ENCODE data around the gene TRIM8. TPM values are rescaled to one million over a fixed set of nuclear protein-coding genes. Genes with fewer than 3 reads are reported as not detected.

The TRIM8 gene
- total and polyA plus RNA-seq, 2 experiments from 2014 or later: 37.5 to 108 TPM

GRCh38 chr10:102657451-102657850 lies 13.2 kb downstream of the TRIM8 start:
- no peak overlapping the region for H3K4me2 ChIP-seq (ENCODE audit: unreplicated experiment)
- H3K79me2 ChIP-seq (ENCODE audit: insufficient read depth): peaks cover 48% of the 10 kb centered on the region
- no peak overlapping the region for H3K4me3 ChIP-seq
- H3K4me1 ChIP-seq (ENCODE audit: insufficient read depth): peaks cover 10% of the 10 kb centered on the region; the same call in 1 of the 2 replicates
- 73 to 75% methylated on average over 9 to 11 of the region's 11 CpGs for WGBS, 2 experiments (ENCODE audit: low coverage in 1 of 2, low lambda C conversion rate in 2 of 2, missing lambda C conversion rate in 2 of 2)
- H3K9me2 ChIP-seq (ENCODE audit: insufficient read depth): no peaks in the 10 kb centered on the region
- 0 out of 2 replicates have a peak, but pooled peaks cover 5% of the 10 kb centered on the region for H3F3A ChIP-seq (ENCODE audit: insufficient read depth)
- peaks cover 24% of the 10 kb centered on the region for H3K36me3 ChIP-seq (ENCODE audit: low read depth)
- H2AFZ ChIP-seq: no peak overlapping the region
- no peaks in the 10 kb centered on the region for H3K27me3 ChIP-seq (replicated peaks; ENCODE audit: insufficient read depth)
- H3K27ac ChIP-seq: no peak overlapping the region
- H4K20me1 ChIP-seq (ENCODE audit: insufficient read depth): peaks cover 17% of the 10 kb centered on the region; the same call in 1 of the 2 replicates
- in situ Hi-C loops (cut with MboI): no loop called here
- DNase-seq: no peak
- no peaks in the 10 kb centered on the region for H3K9me3 ChIP-seq (ENCODE audit: low read depth)
- no peak overlapping the region for H3K9ac ChIP-seq
- no peak for TF ChIP-seq EZH2phosphoT487 (IDR thresholded peaks at IDR 0.05; ENCODE audit: insufficient read depth, low read depth)
- TF ChIP-seq EZH2 (IDR thresholded peaks at IDR 0.05; ENCODE audit: insufficient read depth, poor library complexity, severe bottlenecking): no peak

DNA sequence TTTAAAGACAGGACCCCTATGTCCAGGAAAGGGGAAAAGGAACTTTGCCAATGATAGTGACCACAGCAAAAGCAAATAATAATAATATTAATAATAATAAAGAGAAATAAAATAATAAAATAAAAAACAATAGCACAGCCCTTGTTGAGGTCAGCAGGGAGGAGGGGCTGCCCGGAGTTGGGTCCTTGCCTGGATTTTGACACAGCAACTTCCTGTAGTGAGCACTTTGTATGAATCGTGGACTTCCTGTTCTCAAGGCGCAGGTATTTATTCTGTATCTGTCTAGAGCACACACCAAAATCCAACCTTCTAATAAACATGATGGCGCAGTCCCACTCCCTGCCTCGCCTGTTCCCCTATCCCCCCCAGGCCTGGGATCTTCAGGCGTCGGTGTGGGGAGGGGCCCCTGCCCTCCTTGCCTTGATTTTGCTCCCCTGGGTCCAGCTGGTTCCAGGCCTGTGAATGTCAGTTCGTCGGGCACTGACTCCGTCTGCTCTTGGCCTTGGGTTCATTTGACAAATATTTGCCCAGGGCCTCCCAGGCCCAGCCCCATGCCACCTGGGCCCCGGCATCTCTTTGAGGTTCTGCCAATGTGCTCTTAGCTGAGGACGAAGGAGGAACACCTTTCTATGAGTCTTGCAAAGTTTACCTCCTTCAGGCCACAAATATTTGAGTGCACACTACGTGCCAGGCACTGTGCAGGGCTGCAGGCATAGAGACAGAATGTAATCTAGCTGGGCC lies 13.9 kb downstream of the TRIM8 start:
- peaks cover 41% of the 10 kb centered on the region for H3K79me2 ChIP-seq (ENCODE audit: insufficient read depth)
- no peak overlapping the region for H3K27ac ChIP-seq
- H2AFZ ChIP-seq: no peak overlapping the region
- no peak overlapping the region for H3K9ac ChIP-seq
- 0 out of 2 replicates have a peak, but pooled peaks cover under 1% of the 10 kb centered on the region for H3F3A ChIP-seq (ENCODE audit: insufficient read depth)
- WGBS, 2 experiments (ENCODE audit: low coverage in 1 of 2, low lambda C conversion rate in 2 of 2, missing lambda C conversion rate in 2 of 2): 73 to 78% methylated on average over 13 of the region's 13 CpGs
- no peak overlapping the region for H3K4me3 ChIP-seq
- no peak for TF ChIP-seq EZH2phosphoT487 (IDR thresholded peaks at IDR 0.05; ENCODE audit: insufficient read depth, low read depth)
- TF ChIP-seq EZH2 (IDR thresholded peaks at IDR 0.05; ENCODE audit: insufficient read depth, poor library complexity, severe bottlenecking): no peak
- no peaks in the 10 kb centered on the region for H3K9me3 ChIP-seq (ENCODE audit: low read depth)
- H3K27me3 ChIP-seq (replicated peaks; ENCODE audit: insufficient read depth): no peaks in the 10 kb centered on the region
- in situ Hi-C loops (cut with MboI): no loop called here
- H3K36me3 ChIP-seq (ENCODE audit: low read depth): peaks cover 21% of the 10 kb centered on the region
- peaks cover 10% of the 10 kb centered on the region; the same call in 1 of the 2 replicates for H3K4me1 ChIP-seq (ENCODE audit: insufficient read depth)
- DNase-seq: no peak
- H3K4me2 ChIP-seq (ENCODE audit: unreplicated experiment): no peak overlapping the region
- 0 out of 2 replicates have a peak, but pooled peaks cover 10% of the 10 kb centered on the region for H4K20me1 ChIP-seq (ENCODE audit: insufficient read depth)
- H3K9me2 ChIP-seq (ENCODE audit: insufficient read depth): no peaks in the 10 kb centered on the region

- Histone ChIP-seq H3K27ac (no peak overlapping the region), H3K79me2 (ENCODE audit: insufficient read depth) (peaks cover 34% of the 10 kb centered on the region), H2AFZ (no peak overlapping the region), H4K20me1 (ENCODE audit: insufficient read depth) (0 out of 2 replicates have a peak, but pooled peaks cover 10% of the 10 kb centered on the region), H3K27me3 (replicated peaks; ENCODE audit: insufficient read depth) (no peaks in the 10 kb centered on the region), H3K4me2 (ENCODE audit: unreplicated experiment) (no peak overlapping the region), H3F3A (ENCODE audit: insufficient read depth) (no peaks in the 10 kb centered on the region), H3K9ac (no peak overlapping the region), H3K9me2 (ENCODE audit: insufficient read depth) (no peaks in the 10 kb centered on the region), H3K4me1 (ENCODE audit: insufficient read depth) (peaks cover 10% of the 10 kb centered on the region; the same call in 1 of the 2 replicates), H3K9me3 (ENCODE audit: low read depth) (no peaks in the 10 kb centered on the region), H3K4me3 (no peak overlapping the region), H3K36me3 (ENCODE audit: low read depth) (peaks cover 15% of the 10 kb centered on the region)
- 79 to 88% methylated on average over 5 of the region's 5 CpGs for WGBS, 2 experiments (ENCODE audit: low coverage in 1 of 2, low lambda C conversion rate in 2 of 2, missing lambda C conversion rate in 2 of 2)
- in situ Hi-C loops (cut with MboI): no loop called here
- no peak for DNase-seq
- no peak for TF ChIP-seq EZH2 (IDR thresholded peaks at IDR 0.05; ENCODE audit: insufficient read depth, poor library complexity, severe bottlenecking)
- TF ChIP-seq EZH2phosphoT487 (IDR thresholded peaks at IDR 0.05; ENCODE audit: insufficient read depth, low read depth): no peak
These were observed 14.5 kb downstream of the TRIM8 start for GRCh38 chr10:102658802-102659201.

- Histone ChIP-seq H3K27me3 (replicated peaks; ENCODE audit: insufficient read depth) (no peaks in the 10 kb centered on the region), H3K4me3 (no peak overlapping the region), H2AFZ (no peak overlapping the region), H3K9ac (no peak overlapping the region), H3F3A (ENCODE audit: insufficient read depth) (no peaks in the 10 kb centered on the region), H3K9me2 (ENCODE audit: insufficient read depth) (no peaks in the 10 kb centered on the region), H3K27ac (no peak overlapping the region), H3K4me1 (ENCODE audit: insufficient read depth) (peaks cover 10% of the 10 kb centered on the region; the same call in 1 of the 2 replicates), H3K36me3 (ENCODE audit: low read depth) (peaks cover 4% of the 10 kb centered on the region; the same call in 1 of the 2 replicates), H4K20me1 (ENCODE audit: insufficient read depth) (no peaks in the 10 kb centered on the region), H3K79me2 (ENCODE audit: insufficient read depth) (peaks cover 12% of the 10 kb centered on the region), H3K4me2 (ENCODE audit: unreplicated experiment) (no peak overlapping the region), H3K9me3 (ENCODE audit: low read depth) (no peaks in the 10 kb centered on the region)
- peak; percentile 68 for DNase-seq
- in situ Hi-C loops (cut with MboI): no loop called here
- TF ChIP-seq EZH2phosphoT487 (IDR thresholded peaks at IDR 0.05; ENCODE audit: insufficient read depth, low read depth) (no peak), EZH2 (IDR thresholded peaks at IDR 0.05; ENCODE audit: insufficient read depth, poor library complexity, severe bottlenecking) (no peak)
- 8 to 13% methylated on average over 16 to 21 of the region's 22 CpGs for WGBS, 2 experiments (ENCODE audit: low coverage in 1 of 2, low lambda C conversion rate in 2 of 2, missing lambda C conversion rate in 2 of 2)
These were observed 16.8 kb downstream of the TRIM8 start for GRCh38 chr10:102660888-102661657.

All from GM23248 (cell line).